ENCODE data around the gene KRTAP10-2. TPM values are rescaled to one million over a fixed set of nuclear protein-coding genes. Genes with fewer than 3 reads are reported as not detected.
"Not testable (repeated sequence)": the region's sequence is repeated elsewhere in the genome, so short reads cannot be mapped to it uniquely, and the experiment has no call there.

KRTAP10-2 gene
- total RNA-seq, 1 donor from 2014 or later: not detected

- Mint-ChIP-seq H3K4me3 (ENCODE audit: unreplicated experiment) (no peak overlapping the region), H3K36me3 (ENCODE audit: low read depth, unreplicated experiment) (no peaks in the 10 kb centered on the region), H3K9me3 (ENCODE audit: unreplicated experiment) (no peaks in the 10 kb centered on the region), H3K27ac (ENCODE audit: unreplicated experiment) (no peak overlapping the region), H3K27me3 (ENCODE audit: unreplicated experiment) (peaks cover 4% of the 10 kb centered on the region), H3K4me1 (ENCODE audit: unreplicated experiment) (no peaks in the 10 kb centered on the region)
- TF ChIP-seq CTCF (IDR thresholded peaks at IDR 0.05; ENCODE audit: unreplicated experiment): no peak
- DNase-seq (ENCODE audit: low spot score): no peak
These were observed 29.9 kb upstream of the KRTAP10-2 start for GRCh38 chr21:44581158-44581557.

DNA sequence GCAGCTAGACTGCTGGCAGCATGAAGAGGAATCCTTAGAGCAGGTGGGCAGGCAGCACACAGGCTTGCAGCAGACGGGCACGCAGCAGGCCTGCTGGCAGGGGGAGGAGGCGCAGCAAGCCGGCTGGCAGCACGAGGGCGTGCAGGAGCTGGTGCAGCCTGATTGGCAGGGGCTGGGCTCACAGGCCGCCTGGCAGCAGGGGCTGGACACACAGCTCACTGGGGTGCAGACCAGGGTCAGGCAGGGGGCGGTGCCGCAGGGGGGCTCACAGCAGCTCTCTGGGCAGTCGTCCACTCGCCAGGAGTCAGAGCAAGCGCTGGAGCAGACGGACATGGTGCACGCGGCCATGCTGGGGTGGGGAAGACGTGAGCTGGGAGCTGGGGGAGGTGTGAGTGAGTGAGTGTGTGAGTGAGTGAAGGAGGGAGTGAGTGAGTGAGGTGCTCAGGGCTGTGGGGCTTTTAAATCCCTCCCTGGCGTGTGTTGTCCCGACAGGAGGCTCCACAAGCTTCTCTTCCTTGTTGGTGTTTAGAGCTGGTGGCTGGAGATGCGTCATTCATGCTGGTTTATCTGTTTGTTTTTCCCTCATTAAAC is 29.0 kb upstream of the KRTAP10-2 start, which contains the start of gene KRTAP10-5:
KRTAP10-5 (minus strand) TSS at position 374 of the 591 bp plus-strand sequence; CDS start at position 348, 26 bp downstream.
- not testable (repeated sequence) for H3K4me1 Mint-ChIP-seq (ENCODE audit: unreplicated experiment); H3K9me3 Mint-ChIP-seq (ENCODE audit: unreplicated experiment); H3K27me3 Mint-ChIP-seq (ENCODE audit: unreplicated experiment); H3K4me3 Mint-ChIP-seq (ENCODE audit: unreplicated experiment); H3K36me3 Mint-ChIP-seq (ENCODE audit: low read depth, unreplicated experiment); H3K27ac Mint-ChIP-seq (ENCODE audit: unreplicated experiment); DNase-seq (ENCODE audit: low spot score)

- no peak for DNase-seq (ENCODE audit: low spot score)
- TF ChIP-seq CTCF (IDR thresholded peaks at IDR 0.05; ENCODE audit: unreplicated experiment): no peak
- Mint-ChIP-seq H3K4me3 (ENCODE audit: unreplicated experiment) (no peak overlapping the region), H3K9me3 (ENCODE audit: unreplicated experiment) (no peaks in the 10 kb centered on the region), H3K36me3 (ENCODE audit: low read depth, unreplicated experiment) (peaks cover 3% of the 10 kb centered on the region), H3K27ac (ENCODE audit: unreplicated experiment) (no peak overlapping the region), H3K4me1 (ENCODE audit: unreplicated experiment) (peaks cover 4% of the 10 kb centered on the region), H3K27me3 (ENCODE audit: unreplicated experiment) (peaks cover 10% of the 10 kb centered on the region)
These were observed 28.5 kb upstream of the KRTAP10-2 start for GRCh38 chr21:44579833-44580144.

DNA sequence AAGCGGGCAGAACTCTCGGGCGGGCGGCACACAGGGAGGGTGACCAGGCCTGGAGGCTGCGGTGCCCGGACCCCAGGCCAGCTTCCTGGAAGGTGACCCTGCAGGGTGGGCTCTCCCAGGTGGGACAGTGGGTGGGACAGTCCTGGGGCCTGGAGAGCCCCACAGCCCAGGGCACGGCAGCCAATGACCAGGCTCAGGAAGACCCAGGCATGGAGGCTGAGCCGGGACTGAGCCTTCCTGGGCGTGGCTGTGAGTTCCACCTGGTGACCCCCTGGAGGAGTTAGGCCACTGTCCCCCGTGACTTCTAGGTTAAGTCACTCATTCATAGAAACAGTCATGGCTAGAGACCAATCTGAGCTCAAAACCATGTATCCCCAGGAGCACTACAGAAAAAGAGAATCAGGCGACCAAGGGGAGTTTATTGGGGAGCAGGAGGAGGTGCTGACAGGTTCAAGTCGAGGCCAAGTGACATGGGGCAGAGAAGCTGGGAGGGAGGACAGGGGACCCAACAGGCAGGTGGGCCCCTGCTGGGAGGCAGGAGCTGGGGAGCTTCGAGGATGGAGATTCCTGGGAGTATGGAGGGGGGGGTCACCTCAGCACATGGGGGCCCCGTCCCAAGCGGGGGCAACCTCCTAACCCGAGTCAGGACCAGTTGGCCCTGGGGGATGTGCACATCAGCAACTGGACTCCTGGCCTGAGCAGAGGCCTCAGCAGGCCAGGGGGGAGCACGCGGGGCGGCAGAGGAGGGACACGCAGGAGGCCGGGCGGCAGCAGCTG is 27.9 kb upstream of the KRTAP10-2 start:
- Mint-ChIP-seq H3K9me3 (ENCODE audit: unreplicated experiment) (no peaks in the 10 kb centered on the region), H3K4me1 (ENCODE audit: unreplicated experiment) (peaks cover 4% of the 10 kb centered on the region), H3K4me3 (ENCODE audit: unreplicated experiment) (no peak overlapping the region), H3K27ac (ENCODE audit: unreplicated experiment) (no peak overlapping the region), H3K27me3 (ENCODE audit: unreplicated experiment) (peaks cover 11% of the 10 kb centered on the region), H3K36me3 (ENCODE audit: low read depth, unreplicated experiment) (peaks cover 3% of the 10 kb centered on the region)
- no peak for DNase-seq (ENCODE audit: low spot score)
- TF ChIP-seq CTCF (IDR thresholded peaks at IDR 0.05; ENCODE audit: unreplicated experiment): no peak

DNA sequence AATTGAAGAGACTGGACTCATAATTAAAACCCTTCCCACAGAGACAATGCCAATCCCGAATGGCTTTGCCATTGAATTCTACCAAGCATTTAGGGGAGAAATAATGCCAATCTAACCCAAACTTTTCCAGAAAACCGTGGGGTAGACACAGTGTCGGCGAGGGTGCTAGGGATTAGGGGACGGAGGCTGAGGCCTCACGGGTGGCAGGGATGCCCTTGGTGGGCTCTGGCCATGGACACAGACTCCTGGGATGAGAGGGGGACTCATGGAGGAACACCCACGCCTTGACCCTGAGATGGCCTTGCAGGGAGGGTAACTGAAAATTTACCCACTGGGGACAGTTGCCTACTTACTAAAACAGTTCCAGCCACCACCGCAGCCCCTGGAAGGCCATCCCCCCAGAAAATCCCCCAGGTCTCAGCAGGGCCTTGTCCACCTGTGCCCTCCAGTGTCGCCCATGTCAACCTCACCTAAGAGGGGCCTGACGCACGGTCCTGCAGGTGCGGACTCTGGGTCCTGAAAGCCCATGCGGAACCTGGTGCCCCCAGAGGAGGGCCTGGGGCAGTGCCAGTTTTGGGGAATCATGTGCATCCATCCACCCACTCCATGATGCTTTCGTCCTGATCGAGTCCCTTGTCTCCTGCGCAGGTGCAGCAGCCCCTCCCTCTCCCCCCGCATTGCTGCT is 27.2 kb upstream of the KRTAP10-2 start:
- Mint-ChIP-seq H3K4me3 (ENCODE audit: unreplicated experiment) (no peak overlapping the region), H3K9me3 (ENCODE audit: unreplicated experiment) (no peaks in the 10 kb centered on the region), H3K36me3 (ENCODE audit: low read depth, unreplicated experiment) (peaks cover 3% of the 10 kb centered on the region), H3K4me1 (ENCODE audit: unreplicated experiment) (peaks cover 4% of the 10 kb centered on the region), H3K27ac (ENCODE audit: unreplicated experiment) (no peak overlapping the region), H3K27me3 (ENCODE audit: unreplicated experiment) (peaks cover 11% of the 10 kb centered on the region)
- no peak for TF ChIP-seq CTCF (IDR thresholded peaks at IDR 0.05; ENCODE audit: unreplicated experiment)
- DNase-seq (ENCODE audit: low spot score): no peak

Measured in endothelial cell (in vitro differentiated cells).